PC-3 (cell line): ENCODE results near the gene EIF3I. TPM values are rescaled to one million over a fixed set of nuclear protein-coding genes. Genes with fewer than 3 reads are reported as not detected.

Experiments used
- ATAC-seq: fragments of 200-7000 bp; cut with Tn5 transposase; 2 replicates; pipeline ENCODE4 v1.9.1; 2020; ENCODE audit warnings: mild to moderate bottlenecking, moderate library complexity
- BruUV-seq: library from RNA; stranded (reverse); fragments of 400-500 nt; replicated peaks from 2 replicates; lab custom pipeline; 2021; lab: Mats Ljungman, UMichigan
- CTCF ChIA-PET: fragments of 300-600 bp; sonication (Branson Sonifier 250); formaldehyde crosslinking; loops from one replicate; lab custom pipeline; 2022; ENCODE audit warnings: antibody characterized with exemption; lab: Charles Lee
- POLR2A ChIA-PET: fragments of 300-600 bp; sonication (Branson Sonifier 250); formaldehyde crosslinking; loops from one replicate; lab custom pipeline; 2022; ENCODE audit warnings: antibody characterized with exemption; ENCODE audit not compliant: unreplicated experiment; lab: Charles Lee
- DNase-seq: peaks from one replicate; pipeline ENCODE4 v3.0.0-alpha.2; 2015
- H2AFZ ChIP-seq: fragments of 300-600 bp; sonication (generic); 2 replicates; pipeline ENCODE4 v1.6.0; 2016; ENCODE audit warnings: antibody characterized with exemption, low read length
- H3F3A ChIP-seq: fragments of 300-600 bp; sonication (generic); one replicate; pipeline ENCODE4 v1.6.0; 2017; ENCODE audit warnings: antibody characterized with exemption, low read length, control low read depth, mild to moderate bottlenecking; ENCODE audit not compliant: unreplicated experiment
- H3K27ac ChIP-seq: fragments of 300-600 bp; sonication (generic); 2 replicates; pipeline ENCODE4 v1.5.1; 2016; ENCODE audit warnings: mild to moderate bottlenecking, low read length
- H3K27me3 ChIP-seq: fragments of 300-600 bp; sonication (generic); 2 replicates; pipeline ENCODE4 v1.6.1; 2016; ENCODE audit warnings: low read length, mixed read lengths
- H3K36me3 ChIP-seq: fragments of 300-600 bp; sonication (generic); 2 replicates; pipeline ENCODE4 v1.6.1; 2016; ENCODE audit warnings: low read depth, mixed run types, low read length, mixed read lengths
- H3K4me1 ChIP-seq: fragments of 300-600 bp; sonication (generic); 2 replicates; pipeline ENCODE4 v1.5.1; 2016; ENCODE audit warnings: low read length; ENCODE audit not compliant: insufficient read depth
- H3K4me2 ChIP-seq: fragments of 300-600 bp; sonication (generic); 2 replicates; pipeline ENCODE4 v1.6.0; 2016; ENCODE audit warnings: low read length
- H3K4me3 ChIP-seq: fragments of 300-600 bp; sonication (generic); 2 replicates; pipeline ENCODE4 v1.5.1; 2016; ENCODE audit warnings: mild to moderate bottlenecking, low read length, mixed read lengths
- H3K79me2 ChIP-seq: fragments of 300-600 bp; sonication (generic); 2 replicates; pipeline ENCODE4 v1.6.1; 2017; ENCODE audit warnings: low read length, mixed read lengths
- H3K9ac ChIP-seq: fragments of 300-600 bp; sonication (generic); 2 replicates; pipeline ENCODE4 v1.6.0; 2016; ENCODE audit warnings: mild to moderate bottlenecking, low read length
- H3K9me2 ChIP-seq: fragments of 300-600 bp; sonication (generic); replicated peaks from 2 replicates; pipeline ENCODE4 v1.6.1; 2016; ENCODE audit warnings: mixed run types, low read length, mixed read lengths
- H3K9me3 ChIP-seq: fragments of 300-600 bp; sonication (generic); 2 replicates; pipeline ENCODE4 v1.6.1; 2016; ENCODE audit warnings: low read length, mixed read lengths
- H4K20me1 ChIP-seq: fragments of 300-600 bp; sonication (generic); 2 replicates; pipeline ENCODE4 v1.6.1; 2016; ENCODE audit warnings: low read length, mixed read lengths
- CTCF ChIP-seq: fragments of 300-600 bp; sonication (generic); conservative IDR thresholded peaks from 2 replicates; pipeline ENCODE4 v1.5.1; 2017; ENCODE audit warnings: antibody characterized with exemption, low read depth, mild to moderate bottlenecking, low read length
- EZH2 ChIP-seq: fragments of 300-600 bp; sonication (generic); IDR thresholded peaks from one replicate; pipeline ENCODE4 v1.6.1; 2017; ENCODE audit warnings: antibody characterized with exemption, mild to moderate bottlenecking, low read length; ENCODE audit not compliant: unreplicated experiment
- EZH2phosphoT487 ChIP-seq: fragments of 300-600 bp; sonication (generic); IDR thresholded peaks from 2 replicates; pipeline ENCODE4 v1.6.1; 2018; ENCODE audit warnings: mild to moderate bottlenecking, antibody characterized with exemption, low read length, borderline replicate concordance
- intact Hi-C: fragments of 100-400 bp; cut with micrococcal nuclease; formaldehyde crosslinking; loops from 2 replicates; pipeline ENCODE4 v1.9.0; 2023
- total RNA-seq: library from RNA; depleted of rRNA; stranded (reverse); fragments of >200 nt; gene quantifications from 2 replicates; pipeline ENCODE4 v1.2.3, GENCODE V29; 2014

The EIF3I gene
- total RNA-seq, 1 experiment from 2014 or later: 442 TPM

GRCh38 chr1:32186077-32186476 lies 36.1 kb upstream of the EIF3I start:
- Histone ChIP-seq H3K9me2 (no peaks in the 10 kb centered on the region), H3K4me2 (no peak overlapping the region), H3K27ac (no peak overlapping the region), H4K20me1 (peaks cover 4% of the 10 kb centered on the region; the same call in 1 of the 2 replicates), H2AFZ (no peak overlapping the region), H3K9me3 (no peaks in the 10 kb centered on the region), H3K4me3 (no peak overlapping the region), H3K36me3 (peaks cover 67% of the 10 kb centered on the region), H3K79me2 (peaks cover 60% of the 10 kb centered on the region), H3F3A (no peaks in the 10 kb centered on the region), H3K27me3 (no peaks in the 10 kb centered on the region), H3K4me1 (peaks cover 8% of the 10 kb centered on the region), H3K9ac (no peak overlapping the region)
- ChIA-PET CTCF (no interaction called here), POLR2A (no interaction called here)
- intact Hi-C loops: no loop called here
- BruUV-seq: no TSS peak
- ATAC-seq: no peak
- TF ChIP-seq EZH2 (no peak), CTCF (no peak), EZH2phosphoT487 (no peak)
- DNase-seq: no peak

GRCh38 chr1:32186491-32186890 lies 35.7 kb upstream of the EIF3I start:
- H3K4me1 ChIP-seq: peaks cover 4% of the 10 kb centered on the region
- H3K36me3 ChIP-seq: peaks cover 67% of the 10 kb centered on the region
- no peak overlapping the region for H2AFZ ChIP-seq
- H3K27ac ChIP-seq: no peak overlapping the region
- H3K4me3 ChIP-seq: no peak overlapping the region
- TF ChIP-seq EZH2phosphoT487 (no peak), EZH2 (no peak), CTCF (no peak)
- intact Hi-C loops: no loop called here
- peaks cover under 1% of the 10 kb centered on the region; the same call in 1 of the 2 replicates for H4K20me1 ChIP-seq
- DNase-seq: no peak
- no peaks in the 10 kb centered on the region for H3K27me3 ChIP-seq
- POLR2A ChIA-PET: no interaction called here
- H3K79me2 ChIP-seq: peaks cover 56% of the 10 kb centered on the region
- H3K9ac ChIP-seq: no peak overlapping the region
- no peaks in the 10 kb centered on the region for H3F3A ChIP-seq
- H3K9me2 ChIP-seq: no peaks in the 10 kb centered on the region
- CTCF ChIA-PET: no interaction called here
- ATAC-seq: no peak
- no peaks in the 10 kb centered on the region for H3K9me3 ChIP-seq
- no peak overlapping the region for H3K4me2 ChIP-seq
- no TSS peak for BruUV-seq

- DNase-seq (no peak), ATAC-seq (no peak)
- Histone ChIP-seq H2AFZ (no peak overlapping the region), H3K9me2 (no peaks in the 10 kb centered on the region), H4K20me1 (no peaks in the 10 kb centered on the region; the same call in 1 of the 2 replicates), H3K27me3 (no peaks in the 10 kb centered on the region), H3K9ac (no peak overlapping the region), H3K9me3 (no peaks in the 10 kb centered on the region), H3K27ac (no peak overlapping the region), H3K79me2 (peaks cover 42% of the 10 kb centered on the region), H3K4me3 (no peak overlapping the region), H3K4me2 (no peak overlapping the region), H3K4me1 (no peaks in the 10 kb centered on the region), H3F3A (no peaks in the 10 kb centered on the region), H3K36me3 (peaks cover 74% of the 10 kb centered on the region)
- no TSS peak for BruUV-seq
- POLR2A ChIA-PET: interaction anchor here (0.6 kb wide), 1 partner anchor 175 kb away, joined by 3 read pairs; no protein-coding TSS in a partner anchor
- no peak for TF ChIP-seq EZH2
- no peak for TF ChIP-seq CTCF
- no peak for TF ChIP-seq EZH2phosphoT487
- CTCF ChIA-PET: no interaction called here
- intact Hi-C loops: no loop called here
Measured at GRCh38 chr1:32187850-32188249, 34.4 kb upstream of the EIF3I start.
